K562 (cell line): ENCODE data around the gene ACTL10.

Source experiments
- DIDO1 ChIP-seq: fragments of 450-650 bp; IDR thresholded peaks from 2 replicates; pipeline ENCODE4 v1.6.1; 2016; ENCODE audit warnings: low read depth, missing biosample characterization, missing genetic modification characterization
- E2F5 ChIP-seq: sonication (generic); formaldehyde crosslinking; IDR thresholded peaks from 2 replicates; pipeline ENCODE4 v1.8.0; 2022; ENCODE audit warnings: mild to moderate bottlenecking, missing genetic modification reagents
- ETS1 ChIP-seq: conservative IDR thresholded peaks from 2 replicates; pipeline ENCODE4 v1.6.1; 2011; ENCODE audit warnings: low read depth, mild to moderate bottlenecking, low read length; ENCODE audit not compliant: control insufficient read depth
- EZH2 ChIP-seq: IDR thresholded peaks from 2 replicates; pipeline ENCODE4 v1.6.1; 2012; ENCODE audit warnings: low read depth, mild to moderate bottlenecking, inconsistent platforms, low read length, borderline replicate concordance
- SMAD3 ChIP-seq: fragments of 450-650 bp; formaldehyde crosslinking; conservative IDR thresholded peaks from 2 replicates; pipeline ENCODE4 v1.4.0; 2020; ENCODE audit warnings: mild to moderate bottlenecking
- SP1 ChIP-seq: sonication (generic); formaldehyde crosslinking; IDR thresholded peaks from 2 replicates; pipeline ENCODE4 v1.8.1; 2022; ENCODE audit warnings: mild to moderate bottlenecking, missing genetic modification reagents
- TAF1 ChIP-seq: IDR thresholded peaks from 2 replicates; pipeline ENCODE4 v1.6.1; 2011; ENCODE audit warnings: mild to moderate bottlenecking, low read length, moderate library complexity; ENCODE audit not compliant: insufficient read depth, control insufficient read depth, severe bottlenecking; ENCODE audit errors: extremely low read depth
- ZC3H11A ChIP-seq: IDR thresholded peaks from 2 replicates; pipeline ENCODE4 v1.6.1; 2012; ENCODE audit warnings: low read depth, low read length, improper control_type of control experiment
- ZKSCAN3 ChIP-seq: fragments of 250-450 bp; sonication (Bioruptor Pico); IDR thresholded peaks from 2 replicates; pipeline ENCODE4 v1.4.0; 2020
- TF ChIP-seq, protein P1 (sequence below): fragments of 450-650 bp; IDR thresholded peaks from 2 replicates; pipeline ENCODE4 v1.6.1; 2016; ENCODE audit warnings: mild to moderate bottlenecking, moderate library complexity

DNA sequence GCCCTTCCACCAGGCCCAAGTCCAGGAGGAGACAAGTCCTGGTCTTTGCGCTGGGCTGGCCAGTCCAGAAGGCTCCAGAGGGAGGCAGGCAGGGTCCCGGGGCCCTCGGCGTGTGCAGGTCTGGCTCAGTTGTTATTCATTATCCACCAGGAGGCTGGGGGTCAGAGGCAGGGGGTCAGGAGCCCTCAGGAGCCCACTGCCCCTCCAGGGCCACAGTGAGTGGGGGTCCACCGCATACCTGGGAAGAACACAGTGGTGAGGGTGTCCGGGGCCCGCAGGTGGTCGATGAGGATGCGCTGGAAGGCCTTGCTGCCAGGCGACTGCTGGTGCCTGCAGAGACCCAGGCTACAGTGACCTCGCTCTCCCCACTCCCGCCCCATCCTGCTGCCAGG, 9.0 kb upstream of the ACTL10 start:
- TF ChIP-seq SMAD3 (CRISPR knock-in tag), result no peak
- no peak for TF ChIP-seq ZKSCAN3 (CRISPR knock-in tag)
- no peak for TF ChIP-seq DIDO1 (tag)
- TF ChIP-seq, protein P1, sequence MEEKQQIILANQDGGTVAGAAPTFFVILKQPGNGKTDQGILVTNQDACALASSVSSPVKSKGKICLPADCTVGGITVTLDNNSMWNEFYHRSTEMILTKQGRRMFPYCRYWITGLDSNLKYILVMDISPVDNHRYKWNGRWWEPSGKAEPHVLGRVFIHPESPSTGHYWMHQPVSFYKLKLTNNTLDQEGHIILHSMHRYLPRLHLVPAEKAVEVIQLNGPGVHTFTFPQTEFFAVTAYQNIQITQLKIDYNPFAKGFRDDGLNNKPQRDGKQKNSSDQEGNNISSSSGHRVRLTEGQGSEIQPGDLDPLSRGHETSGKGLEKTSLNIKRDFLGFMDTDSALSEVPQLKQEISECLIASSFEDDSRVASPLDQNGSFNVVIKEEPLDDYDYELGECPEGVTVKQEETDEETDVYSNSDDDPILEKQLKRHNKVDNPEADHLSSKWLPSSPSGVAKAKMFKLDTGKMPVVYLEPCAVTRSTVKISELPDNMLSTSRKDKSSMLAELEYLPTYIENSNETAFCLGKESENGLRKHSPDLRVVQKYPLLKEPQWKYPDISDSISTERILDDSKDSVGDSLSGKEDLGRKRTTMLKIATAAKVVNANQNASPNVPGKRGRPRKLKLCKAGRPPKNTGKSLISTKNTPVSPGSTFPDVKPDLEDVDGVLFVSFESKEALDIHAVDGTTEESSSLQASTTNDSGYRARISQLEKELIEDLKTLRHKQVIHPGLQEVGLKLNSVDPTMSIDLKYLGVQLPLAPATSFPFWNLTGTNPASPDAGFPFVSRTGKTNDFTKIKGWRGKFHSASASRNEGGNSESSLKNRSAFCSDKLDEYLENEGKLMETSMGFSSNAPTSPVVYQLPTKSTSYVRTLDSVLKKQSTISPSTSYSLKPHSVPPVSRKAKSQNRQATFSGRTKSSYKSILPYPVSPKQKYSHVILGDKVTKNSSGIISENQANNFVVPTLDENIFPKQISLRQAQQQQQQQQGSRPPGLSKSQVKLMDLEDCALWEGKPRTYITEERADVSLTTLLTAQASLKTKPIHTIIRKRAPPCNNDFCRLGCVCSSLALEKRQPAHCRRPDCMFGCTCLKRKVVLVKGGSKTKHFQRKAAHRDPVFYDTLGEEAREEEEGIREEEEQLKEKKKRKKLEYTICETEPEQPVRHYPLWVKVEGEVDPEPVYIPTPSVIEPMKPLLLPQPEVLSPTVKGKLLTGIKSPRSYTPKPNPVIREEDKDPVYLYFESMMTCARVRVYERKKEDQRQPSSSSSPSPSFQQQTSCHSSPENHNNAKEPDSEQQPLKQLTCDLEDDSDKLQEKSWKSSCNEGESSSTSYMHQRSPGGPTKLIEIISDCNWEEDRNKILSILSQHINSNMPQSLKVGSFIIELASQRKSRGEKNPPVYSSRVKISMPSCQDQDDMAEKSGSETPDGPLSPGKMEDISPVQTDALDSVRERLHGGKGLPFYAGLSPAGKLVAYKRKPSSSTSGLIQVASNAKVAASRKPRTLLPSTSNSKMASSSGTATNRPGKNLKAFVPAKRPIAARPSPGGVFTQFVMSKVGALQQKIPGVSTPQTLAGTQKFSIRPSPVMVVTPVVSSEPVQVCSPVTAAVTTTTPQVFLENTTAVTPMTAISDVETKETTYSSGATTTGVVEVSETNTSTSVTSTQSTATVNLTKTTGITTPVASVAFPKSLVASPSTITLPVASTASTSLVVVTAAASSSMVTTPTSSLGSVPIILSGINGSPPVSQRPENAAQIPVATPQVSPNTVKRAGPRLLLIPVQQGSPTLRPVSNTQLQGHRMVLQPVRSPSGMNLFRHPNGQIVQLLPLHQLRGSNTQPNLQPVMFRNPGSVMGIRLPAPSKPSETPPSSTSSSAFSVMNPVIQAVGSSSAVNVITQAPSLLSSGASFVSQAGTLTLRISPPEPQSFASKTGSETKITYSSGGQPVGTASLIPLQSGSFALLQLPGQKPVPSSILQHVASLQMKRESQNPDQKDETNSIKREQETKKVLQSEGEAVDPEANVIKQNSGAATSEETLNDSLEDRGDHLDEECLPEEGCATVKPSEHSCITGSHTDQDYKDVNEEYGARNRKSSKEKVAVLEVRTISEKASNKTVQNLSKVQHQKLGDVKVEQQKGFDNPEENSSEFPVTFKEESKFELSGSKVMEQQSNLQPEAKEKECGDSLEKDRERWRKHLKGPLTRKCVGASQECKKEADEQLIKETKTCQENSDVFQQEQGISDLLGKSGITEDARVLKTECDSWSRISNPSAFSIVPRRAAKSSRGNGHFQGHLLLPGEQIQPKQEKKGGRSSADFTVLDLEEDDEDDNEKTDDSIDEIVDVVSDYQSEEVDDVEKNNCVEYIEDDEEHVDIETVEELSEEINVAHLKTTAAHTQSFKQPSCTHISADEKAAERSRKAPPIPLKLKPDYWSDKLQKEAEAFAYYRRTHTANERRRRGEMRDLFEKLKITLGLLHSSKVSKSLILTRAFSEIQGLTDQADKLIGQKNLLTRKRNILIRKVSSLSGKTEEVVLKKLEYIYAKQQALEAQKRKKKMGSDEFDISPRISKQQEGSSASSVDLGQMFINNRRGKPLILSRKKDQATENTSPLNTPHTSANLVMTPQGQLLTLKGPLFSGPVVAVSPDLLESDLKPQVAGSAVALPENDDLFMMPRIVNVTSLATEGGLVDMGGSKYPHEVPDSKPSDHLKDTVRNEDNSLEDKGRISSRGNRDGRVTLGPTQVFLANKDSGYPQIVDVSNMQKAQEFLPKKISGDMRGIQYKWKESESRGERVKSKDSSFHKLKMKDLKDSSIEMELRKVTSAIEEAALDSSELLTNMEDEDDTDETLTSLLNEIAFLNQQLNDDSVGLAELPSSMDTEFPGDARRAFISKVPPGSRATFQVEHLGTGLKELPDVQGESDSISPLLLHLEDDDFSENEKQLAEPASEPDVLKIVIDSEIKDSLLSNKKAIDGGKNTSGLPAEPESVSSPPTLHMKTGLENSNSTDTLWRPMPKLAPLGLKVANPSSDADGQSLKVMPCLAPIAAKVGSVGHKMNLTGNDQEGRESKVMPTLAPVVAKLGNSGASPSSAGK, result no peak
- no peak for TF ChIP-seq EZH2
- no peak for TF ChIP-seq ZC3H11A
- no peak for TF ChIP-seq ETS1
- no peak for TF ChIP-seq SP1 (CRISPR knock-in tag)
- no peak for TF ChIP-seq TAF1
- TF ChIP-seq E2F5 (CRISPR knock-in tag), result no peak
